ENCODE measurements around the gene RTP1.

The RTP1 gene

GRCh38 chr3:187197335-187197649 lies at the start of gene RTP1:
Gene RTP1 (plus strand): TSS chr3:187197486. CDS start chr3:187197516, 30 bp downstream.
- TF ChIP-seq CTCF (IDR thresholded peaks at IDR 0.05; ENCODE audit: extremely low read depth, missing control alignments), result no peak
- DNase-seq (ENCODE audit: low spot score), result no peak

GRCh38 chr3:187150186-187150585 lies 47.1 kb upstream of the RTP1 start:
- no peak for TF ChIP-seq CTCF (IDR thresholded peaks at IDR 0.05; ENCODE audit: extremely low read depth, missing control alignments)
- no peak for DNase-seq (ENCODE audit: low spot score)

GRCh38 chr3:187150599-187150998 lies 46.7 kb upstream of the RTP1 start:
- peak; percentile 21 for DNase-seq (ENCODE audit: low spot score)

GRCh38 chr3:187161556-187161955 lies 35.7 kb upstream of the RTP1 start:
- DNase-seq (ENCODE audit: low spot score), result no peak
- no peak for TF ChIP-seq CTCF (IDR thresholded peaks at IDR 0.05; ENCODE audit: extremely low read depth, missing control alignments)

More at GRCh38 chr3:187150599-187150998, 46.7 kb upstream of the RTP1 start:
- TF ChIP-seq CTCF (IDR thresholded peaks at IDR 0.05; ENCODE audit: extremely low read depth, missing control alignments), result peak; percentile 72

- DNase-seq (ENCODE audit: low spot score), result no peak
- no peak for TF ChIP-seq CTCF (IDR thresholded peaks at IDR 0.05; ENCODE audit: extremely low read depth, missing control alignments)
Observed at GRCh38 chr3:187162265-187162953, 34.9 kb upstream of the RTP1 start.

GRCh38 chr3:187165144-187165543 lies 32.1 kb upstream of the RTP1 start:
- TF ChIP-seq CTCF (IDR thresholded peaks at IDR 0.05; ENCODE audit: extremely low read depth, missing control alignments), result peak; percentile 37
- peak; percentile 49 for DNase-seq (ENCODE audit: low spot score)

- TF ChIP-seq CTCF (IDR thresholded peaks at IDR 0.05; ENCODE audit: extremely low read depth, missing control alignments), result no peak
- no peak for DNase-seq (ENCODE audit: low spot score)
Observed at GRCh38 chr3:187166750-187167149, 30.5 kb upstream of the RTP1 start.
